AG08395 (cell line): ENCODE results near the gene CAMTA1.

ENCODE experiments used
- DNase-seq: peaks from one replicate; pipeline ENCODE4 v3.0.0; 2012; ENCODE audit warnings: mixed read lengths, low spot score

The CAMTA1 gene

GRCh38 chr1:6873298-6874015, 88.2 kb downstream of the CAMTA1 start:
- DNase-seq = no peak

DNA sequence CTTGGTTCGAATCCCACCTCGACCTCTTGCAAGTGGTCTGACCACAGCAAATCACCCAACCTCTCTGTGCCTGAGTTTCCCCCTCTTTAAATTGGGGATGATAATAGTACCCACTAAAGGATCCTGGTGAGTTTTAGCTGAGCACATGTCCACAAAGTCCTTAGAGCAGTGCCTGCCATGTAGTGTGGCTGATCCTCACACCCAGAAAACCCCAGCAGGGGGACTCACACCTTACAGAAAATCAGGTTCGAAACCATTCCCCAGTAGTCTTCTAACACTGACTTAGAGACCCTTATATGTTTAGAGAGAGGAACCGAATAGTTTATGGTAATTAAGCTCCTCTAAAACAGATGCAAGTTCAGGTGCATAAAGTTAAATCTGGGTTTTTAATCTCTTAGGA, 89.0 kb downstream of the CAMTA1 start:
- no peak for DNase-seq

GRCh38 chr1:6880951-6881690, 95.9 kb downstream of the CAMTA1 start:
- no peak for DNase-seq

DNA sequence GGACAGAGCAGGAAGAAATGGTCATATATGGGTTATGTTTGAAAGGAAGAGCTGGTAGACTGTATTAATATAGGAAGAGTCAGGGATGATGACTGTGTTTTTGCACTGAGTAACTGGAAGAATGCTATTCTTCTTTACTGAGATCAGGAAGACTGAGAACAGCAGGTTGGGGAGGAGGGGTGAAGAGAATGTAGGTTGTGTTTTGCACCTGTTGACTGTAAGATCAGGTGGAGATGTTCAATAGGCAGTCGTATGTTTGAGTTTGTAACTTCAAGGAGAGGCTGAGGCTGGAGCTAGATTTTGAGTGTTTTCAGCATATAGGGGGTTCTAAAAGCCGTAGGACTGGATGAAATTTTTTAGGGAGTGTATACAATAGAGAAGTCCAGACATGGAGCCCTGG, 97.2 kb downstream of the CAMTA1 start:
- DNase-seq = no peak

- DNase-seq = no peak
Measured at GRCh38 chr1:6884652-6885153, 99.4 kb downstream of the CAMTA1 start.

DNA sequence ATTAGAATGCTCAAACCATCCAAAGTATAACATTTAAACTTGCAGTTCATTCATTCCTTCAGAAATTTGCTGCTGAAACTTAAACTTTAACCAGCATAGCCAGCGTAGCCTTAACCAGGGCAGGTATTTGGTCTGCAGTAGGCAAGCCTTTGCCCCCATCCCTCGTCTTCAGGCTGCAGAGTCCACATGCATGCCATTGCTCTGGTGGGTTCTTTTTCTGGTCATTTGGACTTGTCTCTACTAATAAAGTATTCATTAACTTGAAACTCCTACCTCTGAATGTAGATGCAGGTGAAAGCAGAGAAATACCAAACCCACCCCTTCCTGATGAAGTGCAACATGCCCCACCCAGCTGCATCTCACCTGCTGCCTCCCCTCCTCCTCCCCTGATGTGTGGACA, 100.2 kb downstream of the CAMTA1 start:
- no peak for DNase-seq

DNA sequence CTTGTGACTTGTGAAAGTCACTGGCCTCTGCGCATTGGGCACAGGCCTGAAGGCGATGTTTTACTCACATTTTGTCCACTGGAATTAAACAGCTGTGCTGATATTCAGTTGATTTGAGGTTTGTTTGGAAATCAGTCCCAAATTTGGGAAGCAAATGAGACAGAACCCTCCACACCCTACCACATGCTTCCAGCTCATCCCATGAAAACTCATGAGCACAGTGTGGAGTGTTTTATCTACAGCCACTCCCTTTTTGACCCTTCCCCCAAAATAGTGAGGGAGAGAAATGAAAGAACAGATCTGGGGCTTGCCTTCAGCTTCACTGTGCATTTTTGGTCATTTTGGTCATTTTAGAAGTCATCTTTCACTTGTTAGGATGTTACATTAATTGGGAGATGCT, 101.3 kb downstream of the CAMTA1 start:
- no peak for DNase-seq

DNA sequence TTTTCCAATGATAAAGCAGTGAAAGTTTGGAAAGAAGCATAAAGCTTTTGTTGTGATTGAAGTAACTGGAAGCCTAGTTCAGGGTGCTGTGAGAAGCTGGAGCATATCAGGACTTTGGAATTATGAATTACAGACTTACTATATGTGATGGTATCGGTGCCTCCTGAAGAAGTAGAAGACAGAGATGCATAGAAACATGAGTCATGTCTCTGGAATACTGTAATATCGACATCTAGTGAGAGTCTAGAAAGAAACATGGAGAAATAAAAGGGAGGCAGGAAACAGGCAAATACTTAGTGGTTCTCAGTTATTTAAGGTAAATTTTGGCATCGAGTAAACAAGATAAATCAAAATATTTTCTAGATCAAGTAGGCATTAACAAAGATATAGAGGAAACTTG, 103.0 kb downstream of the CAMTA1 start:
- DNase-seq = no peak

DNA sequence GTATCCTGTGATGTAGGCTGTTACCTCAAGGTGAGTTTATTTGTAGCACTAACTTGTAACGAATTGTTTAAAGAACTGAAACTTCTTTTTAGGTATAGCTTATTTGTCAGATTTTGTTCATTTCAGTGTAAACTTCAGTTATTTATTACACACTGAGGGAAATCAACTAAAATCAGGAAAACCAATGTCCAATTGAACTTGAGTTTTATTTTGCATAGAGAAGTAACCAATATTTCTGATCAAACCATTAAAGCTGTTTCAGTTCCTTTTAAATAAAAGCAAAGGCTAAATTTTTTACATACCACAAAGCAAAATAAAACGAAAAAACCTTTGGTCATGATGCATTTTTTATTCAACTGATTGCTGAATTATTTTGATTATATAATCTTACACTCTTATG, 103.6 kb downstream of the CAMTA1 start:
- DNase-seq = no peak

DNA sequence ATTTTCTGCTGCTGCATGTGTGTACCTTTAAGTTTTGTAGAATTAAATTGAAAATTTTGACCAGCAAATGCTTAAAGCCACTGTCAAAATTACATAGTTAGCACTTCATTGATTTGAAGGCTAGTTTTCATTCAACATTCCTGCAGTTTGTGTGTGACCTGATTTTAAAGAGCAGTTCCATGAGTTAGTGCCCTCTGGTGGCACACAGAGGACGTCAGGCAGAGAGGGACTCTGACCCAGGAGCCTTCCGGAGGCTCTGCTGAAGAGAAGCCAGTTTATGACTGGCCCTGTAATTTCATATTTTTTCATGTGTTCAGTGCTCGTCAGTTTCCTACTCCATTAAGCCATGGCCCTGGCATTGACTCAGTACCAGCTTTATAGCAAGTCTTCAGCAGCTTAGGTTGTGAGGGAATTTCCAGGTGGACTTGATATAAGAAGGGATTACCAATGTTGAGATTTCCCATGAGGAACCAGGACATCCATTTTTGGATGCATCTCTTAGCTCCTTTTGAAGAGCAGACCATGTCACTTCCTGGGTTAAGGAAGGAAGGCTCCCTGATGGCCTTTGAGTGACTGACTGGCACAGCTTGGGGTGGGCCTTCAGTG, 104.7 kb downstream of the CAMTA1 start:
- DNase-seq = peak; percentile 71

GRCh38 chr1:6890686-6891085, 105.4 kb downstream of the CAMTA1 start:
- no peak for DNase-seq

GRCh38 chr1:6891781-6892579, 106.7 kb downstream of the CAMTA1 start:
- no peak for DNase-seq

DNA sequence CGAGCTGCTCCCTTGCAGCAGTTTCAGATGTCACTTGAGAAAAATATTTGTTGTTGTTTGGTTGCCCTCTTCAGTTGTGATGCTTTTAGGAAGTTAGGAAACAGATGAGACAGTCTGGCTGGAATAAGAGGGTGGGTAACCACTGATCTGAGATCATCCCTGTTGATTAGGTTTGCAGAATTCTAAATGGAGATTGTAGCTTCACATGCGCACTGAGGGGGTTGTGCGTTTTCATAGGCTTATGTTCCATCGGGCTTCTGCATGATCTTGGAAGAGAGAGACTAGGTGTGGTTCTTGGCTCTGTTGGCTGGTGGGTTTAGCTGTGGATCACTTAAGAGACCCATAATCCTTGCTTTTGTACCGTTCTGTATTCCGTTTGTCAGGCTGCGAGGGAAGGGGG, 108.1 kb downstream of the CAMTA1 start:
- DNase-seq = no peak

- DNase-seq = no peak
Measured at GRCh38 chr1:6897138-6897537, 111.9 kb downstream of the CAMTA1 start.

DNA sequence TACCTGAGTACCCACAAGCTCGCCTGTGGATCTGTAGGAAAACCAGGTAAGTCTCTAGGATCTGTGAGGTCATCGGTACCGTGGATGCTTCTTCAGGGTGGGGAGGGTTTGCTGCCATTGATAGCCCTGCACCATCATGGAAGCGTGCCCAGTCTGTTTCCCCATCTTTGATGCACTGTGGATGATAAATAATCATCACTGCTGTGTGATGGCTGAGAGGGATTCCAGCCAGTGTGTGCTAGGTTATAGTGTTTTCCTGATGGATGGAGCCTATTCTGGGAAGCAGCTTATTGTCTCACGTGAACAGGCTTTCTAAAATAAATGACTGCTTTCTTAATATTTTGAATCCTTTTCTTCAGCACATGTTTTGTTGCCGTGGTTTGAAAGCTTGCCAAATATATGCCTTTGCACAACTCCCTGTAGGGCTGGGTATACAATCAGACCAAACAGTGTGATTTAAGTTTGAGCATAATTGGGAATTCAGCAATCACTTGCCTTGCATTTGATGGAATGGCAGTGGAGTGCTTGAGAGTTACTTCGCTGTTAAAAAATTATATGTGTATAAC, 113.8 kb downstream of the CAMTA1 start:
- no peak for DNase-seq

DNA sequence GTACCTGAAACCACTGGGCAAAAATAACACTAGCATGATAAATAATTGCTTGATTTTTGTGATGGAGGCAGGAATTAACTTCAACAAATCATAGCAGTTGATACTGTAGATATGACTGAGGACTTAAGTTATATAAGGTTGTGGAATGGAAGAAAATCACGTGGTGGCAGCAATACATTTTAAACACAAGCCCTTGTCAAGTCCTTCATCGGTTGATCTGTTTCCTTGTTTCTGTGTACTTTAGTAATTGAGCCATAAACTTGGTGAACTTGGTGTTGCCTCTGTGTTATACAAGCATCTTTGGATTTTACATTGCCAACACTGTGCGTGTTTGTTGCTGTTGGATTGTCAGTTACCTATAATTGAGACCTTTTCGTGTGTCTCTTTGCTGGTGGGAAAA, 114.4 kb downstream of the CAMTA1 start:
- DNase-seq = no peak

DNA sequence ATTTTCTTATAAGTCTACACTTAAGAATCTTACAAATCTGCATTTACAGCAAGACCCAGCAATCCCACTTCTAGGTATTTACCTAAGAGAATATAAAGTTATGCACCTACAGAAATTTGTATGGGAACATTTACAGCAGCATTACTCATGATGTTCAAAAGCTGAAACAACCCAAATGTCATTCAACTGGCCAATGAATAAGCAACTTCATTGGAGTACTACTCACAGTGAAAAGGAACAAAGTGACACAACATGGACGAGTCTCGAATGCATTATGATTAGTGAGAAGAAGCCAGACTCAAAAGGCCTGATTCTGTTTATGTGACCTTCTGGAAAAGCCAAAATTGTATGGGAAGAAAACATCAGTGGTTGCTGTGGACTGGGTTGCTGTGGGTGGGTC, 116.9 kb downstream of the CAMTA1 start:
- no peak for DNase-seq

- no peak for DNase-seq
Measured at GRCh38 chr1:6904476-6905170, 119.4 kb downstream of the CAMTA1 start.

- no peak for DNase-seq
Measured at GRCh38 chr1:6905331-6905730, 120.1 kb downstream of the CAMTA1 start.

GRCh38 chr1:6905790-6906189, 120.5 kb downstream of the CAMTA1 start:
- DNase-seq = no peak

- no peak for DNase-seq
Measured at GRCh38 chr1:6906783-6907182, 121.5 kb downstream of the CAMTA1 start.
